Upper lobe of left lung (tissue), 6 donors: ENCODE data around the gene WFIKKN2. TPM values are rescaled to one million over a fixed set of nuclear protein-coding genes. Genes with fewer than 3 reads are reported as not detected.

Source experiments
- ATAC-seq, 2 donors: fragments of 200-7000 bp; cut with Tn5 transposase; one replicate each; pipeline ENCODE4 v1.9.1; 2022; ENCODE audit warnings: mild to moderate bottlenecking in 2 of 2, moderate library complexity in 2 of 2; ENCODE audit not compliant: low FRiP score in 2 of 2
- DNase-seq, 2 donors: peaks; one replicate each; pipeline ENCODE4 v3.0.0-alpha.2; 2019 to 2020
- H3K27ac ChIP-seq, 4 donors: fragments of 200-600 bp; sonication (generic); one replicate each; pipeline ENCODE4 v1.5.1; 2016 to 2019
- H3K27me3 ChIP-seq, 4 donors: fragments of 200-600 bp; sonication (generic); one replicate each; pipeline ENCODE4 v1.5.1; 2017 to 2019
- H3K36me3 ChIP-seq, 4 donors: fragments of 200-600 bp; sonication (generic); one replicate each; pipeline ENCODE4 v1.5.1; 2016 to 2019
- H3K4me1 ChIP-seq, 4 donors: fragments of 200-600 bp; sonication (generic); one replicate each; pipeline ENCODE4 v1.5.1; 2018 to 2019
- H3K4me3 ChIP-seq, 4 donors: fragments of 200-600 bp; sonication (generic); one replicate each; pipeline ENCODE4 v1.5.1; 2017 to 2019; ENCODE audit warnings: mild to moderate bottlenecking in 2 of 4, moderate library complexity in 1 of 4
- H3K9me3 ChIP-seq, 4 donors: fragments of 200-600 bp; sonication (generic); one replicate each; pipeline ENCODE4 v1.5.1; 2018 to 2019
- CTCF ChIP-seq, 6 experiments: fragments of 450-650 bp in 4 of 6; fragments of 200-600 bp in 2 of 6; sonication (generic) in 2 of 6; IDR thresholded peaks; one replicate each; pipeline ENCODE4 v1.5.1; 2016 to 2019; ENCODE audit warnings: antibody characterized with exemption in 6 of 6
- EP300 ChIP-seq, 4 donors: sonication (generic); formaldehyde crosslinking; IDR thresholded peaks; one replicate each; pipeline ENCODE4 v1.5.1; 2017; ENCODE audit warnings: antibody characterized with exemption in 4 of 4, control low read depth in 2 of 4
- POLR2A ChIP-seq, 4 donors: fragments of 450-650 bp; IDR thresholded peaks; one replicate each; pipeline ENCODE4 v1.5.1; 2016 to 2017; ENCODE audit warnings: antibody characterized with exemption in 4 of 4, mild to moderate bottlenecking in 2 of 4
- POLR2AphosphoS5 ChIP-seq, 2 donors: sonication (generic); formaldehyde crosslinking; IDR thresholded peaks; one replicate each; pipeline ENCODE4 v1.5.1; 2017; ENCODE audit warnings: antibody characterized with exemption in 2 of 2
- WGBS, 2 donors: methylation state at CpG; one replicate each; pipeline ENCODE4 v1.1.5; 2017 to 2018; 5-methylcytosine and 5-hydroxymethylcytosine counted together
- total RNA-seq, 6 donors: library from RNA; depleted of rRNA in 4 of 6; stranded (reverse); fragments of >200 nt in 4 of 6; gene quantifications; one replicate each; pipeline versions ENCODE4 v1.1.0 to v1.2.1, GENCODE V29; 2016 to 2021
- donor health status: DM: no; HTN: no; CAD: no; lungs with moderate emphysema.
- donor health status: DM: no; HTN: yes; CAD: no; lungs with severe emphysema.

The WFIKKN2 gene
- under 1 TPM in 1 of 6 donors, not detected in 5; 0.23 TPM for total RNA-seq

GRCh38 chr17:50835301-50836234 lies at the start of gene WFIKKN2:
TSS of gene WFIKKN2 (plus strand) at chr17:50835586. CDS start at chr17:50835938, 352 bp downstream.
- WGBS, 2 donors: 63% methylated on average over 23 to 31 of the region's 39 CpGs
- H3K27ac ChIP-seq: no peak within 1 kb of the TSS
- TF ChIP-seq CTCF (IDR thresholded peaks at IDR 0.05): no peak
- no peak for TF ChIP-seq EP300 (IDR thresholded peaks at IDR 0.05)
- no peak for TF ChIP-seq POLR2AphosphoS5 (IDR thresholded peaks at IDR 0.05)
- TF ChIP-seq POLR2A (IDR thresholded peaks at IDR 0.05): no peak
- peak within 1 kb of the TSS in 3 of 4 donors; percentile 6 to 35 (median 26) for H3K4me3 ChIP-seq
- H3K9me3 ChIP-seq: no peaks in the 10 kb centered on the region
- peaks cover 0 to 12% (median 1%) of the 10 kb centered on the region in 4 donors for H3K4me1 ChIP-seq
- no peaks in the 10 kb centered on the region for H3K27me3 ChIP-seq
- ATAC-seq: no peak
- DNase-seq: peak in 1 of 2 donors; percentile 65
- H3K36me3 ChIP-seq: no peaks in the 10 kb centered on the region

- ATAC-seq: peak in 1 of 2 donors; percentile 44
- no peak for DNase-seq
- Histone ChIP-seq H3K4me3 (no peak overlapping the region), H3K4me1 (peaks cover 0 to 6% (median 3%) of the 10 kb centered on the region in 4 donors), H3K27me3 (no peaks in the 10 kb centered on the region), H3K9me3 (no peaks in the 10 kb centered on the region), H3K27ac (no peak overlapping the region), H3K36me3 (no peaks in the 10 kb centered on the region)
- 58 to 63% methylated on average over 7 to 9 of the region's 9 CpGs for WGBS, 2 donors
- TF ChIP-seq POLR2A (IDR thresholded peaks at IDR 0.05) (no peak), EP300 (IDR thresholded peaks at IDR 0.05) (no peak), POLR2AphosphoS5 (IDR thresholded peaks at IDR 0.05) (no peak), CTCF (IDR thresholded peaks at IDR 0.05) (no peak)
Observed at GRCh38 chr17:50785946-50786570, 49.3 kb upstream of the WFIKKN2 start.

- no peak for DNase-seq
- 96% methylated on average over 7 of the region's 7 CpGs for WGBS, 2 donors
- no peak overlapping the region for H3K4me3 ChIP-seq
- no peaks in the 10 kb centered on the region for H3K9me3 ChIP-seq
- H3K27ac ChIP-seq: no peak overlapping the region
- no peaks in the 10 kb centered on the region for H3K36me3 ChIP-seq
- H3K27me3 ChIP-seq: no peaks in the 10 kb centered on the region
- peaks cover 0 to 6% (median 1%) of the 10 kb centered on the region in 4 donors for H3K4me1 ChIP-seq
- no peak for ATAC-seq
- TF ChIP-seq POLR2AphosphoS5 (IDR thresholded peaks at IDR 0.05) (no peak), POLR2A (IDR thresholded peaks at IDR 0.05) (no peak), CTCF (IDR thresholded peaks at IDR 0.05) (no peak), EP300 (IDR thresholded peaks at IDR 0.05) (no peak)
Observed at GRCh38 chr17:50787106-50787505, 48.3 kb upstream of the WFIKKN2 start.

- WGBS, 2 donors: 37 to 52% methylated on average over 6 of the region's 6 CpGs
- H3K27ac ChIP-seq: no peak overlapping the region
- ATAC-seq (no peak), DNase-seq (no peak)
- no peaks in the 10 kb centered on the region for H3K36me3 ChIP-seq
- no peak overlapping the region for H3K4me3 ChIP-seq
- H3K4me1 ChIP-seq: peaks cover 0 to 6% (median 1%) of the 10 kb centered on the region in 4 donors
- TF ChIP-seq POLR2A (IDR thresholded peaks at IDR 0.05) (peak in 1 of 4 donors; percentile 18), EP300 (IDR thresholded peaks at IDR 0.05) (no peak)
- no peaks in the 10 kb centered on the region for H3K27me3 ChIP-seq
- H3K9me3 ChIP-seq: no peaks in the 10 kb centered on the region
Observed at GRCh38 chr17:50790618-50791017, 44.8 kb upstream of the WFIKKN2 start.

- WGBS, 2 donors: 93 to 94% methylated on average over 7 of the region's 7 CpGs
- no peaks in the 10 kb centered on the region for H3K9me3 ChIP-seq
- H3K4me3 ChIP-seq: no peak overlapping the region
- no peak for DNase-seq
- no peaks in the 10 kb centered on the region for H3K27me3 ChIP-seq
- no peak overlapping the region for H3K27ac ChIP-seq
- H3K36me3 ChIP-seq: no peaks in the 10 kb centered on the region
- H3K4me1 ChIP-seq: no peaks in the 10 kb centered on the region
- no peak for ATAC-seq
- TF ChIP-seq POLR2AphosphoS5 (IDR thresholded peaks at IDR 0.05) (no peak), EP300 (IDR thresholded peaks at IDR 0.05) (no peak), CTCF (IDR thresholded peaks at IDR 0.05) (no peak), POLR2A (IDR thresholded peaks at IDR 0.05) (no peak)
Observed at GRCh38 chr17:50792132-50792531, 43.3 kb upstream of the WFIKKN2 start.
